Activated T-helper 2 cell treated with anti-CD3 and anti-CD28 coated beads, Interferon-gamma antibody, Interleukin-2, Interleukin-4, amounts not matched to agents 10 μg/mL and 5 μg/mL and 100 μg/mL, durations not matched to agents 14 hours and 24 hours and 36 hours (primary cell): Measurements from ENCODE around the gene COG3. TPM values are rescaled to one million over a fixed set of nuclear protein-coding genes. Genes with fewer than 3 reads are reported as not detected.

Experiments
- DNase-seq: peaks from one replicate; pipeline ENCODE4 v3.0.0; 2021; ENCODE audit warnings: low spot score
- H3K27ac Mint-ChIP-seq: one replicate; pipeline ENCODE4 v1.8.0; 2021; ENCODE audit warnings: mixed read lengths
- H3K27me3 Mint-ChIP-seq: one replicate; pipeline ENCODE4 v1.8.0; 2021; ENCODE audit warnings: low read depth, mixed read lengths
- H3K36me3 Mint-ChIP-seq: one replicate; pipeline ENCODE4 v1.8.0; 2021; ENCODE audit warnings: low read depth, mixed read lengths
- H3K4me1 Mint-ChIP-seq: one replicate; pipeline ENCODE4 v1.8.0; 2021; ENCODE audit warnings: low read depth, mixed read lengths
- H3K4me3 Mint-ChIP-seq: one replicate; pipeline ENCODE4 v1.8.0; 2021; ENCODE audit warnings: low read depth, mild to moderate bottlenecking, moderate library complexity, mixed read lengths
- H3K9me3 Mint-ChIP-seq: one replicate; pipeline ENCODE4 v1.8.0; 2021; ENCODE audit warnings: mixed read lengths
- intact Hi-C: fragments of 100-400 bp; cut with micrococcal nuclease; formaldehyde crosslinking; loops from one replicate; pipeline ENCODE4 v1.15.1; 2023
- total RNA-seq: library from RNA; stranded (reverse); gene quantifications from 2 replicates; pipeline ENCODE4 v1.2.3, GENCODE V29; 2022

Gene COG3
- total RNA-seq, 1 donor from 2014 or later, result 21.3 TPM

GRCh38 chr13:45456196-45456972, 8.4 kb upstream of the COG3 start:
- H3K36me3 Mint-ChIP-seq, result no peaks in the 10 kb centered on the region
- H3K9me3 Mint-ChIP-seq, result peaks cover 45% of the 10 kb centered on the region
- H3K27ac Mint-ChIP-seq, result no peak overlapping the region
- no peak overlapping the region for H3K4me3 Mint-ChIP-seq
- H3K4me1 Mint-ChIP-seq, result no peaks in the 10 kb centered on the region
- peaks cover under 1% of the 10 kb centered on the region for H3K27me3 Mint-ChIP-seq
- intact Hi-C loops, result no loop called here
- DNase-seq, result no peak

- Mint-ChIP-seq H3K4me1 (peaks cover 28% of the 10 kb centered on the region), H3K9me3 (peaks cover 8% of the 10 kb centered on the region), H3K4me3 (peak overlapping the region; percentile 91), H3K36me3 (peaks cover 21% of the 10 kb centered on the region), H3K27me3 (peaks cover 3% of the 10 kb centered on the region), H3K27ac (peak overlapping the region; percentile 83)
- intact Hi-C loops, result loop anchor here (1.0 to 10.0 kb wide), 5 partner anchors 46 to 549 kb away; partner anchors contain the start of genes SLC25A30 and TPT1
- no peak for DNase-seq
These were observed 525 bp upstream of the COG3 start for GRCh38 chr13:45464141-45464686.

DNA sequence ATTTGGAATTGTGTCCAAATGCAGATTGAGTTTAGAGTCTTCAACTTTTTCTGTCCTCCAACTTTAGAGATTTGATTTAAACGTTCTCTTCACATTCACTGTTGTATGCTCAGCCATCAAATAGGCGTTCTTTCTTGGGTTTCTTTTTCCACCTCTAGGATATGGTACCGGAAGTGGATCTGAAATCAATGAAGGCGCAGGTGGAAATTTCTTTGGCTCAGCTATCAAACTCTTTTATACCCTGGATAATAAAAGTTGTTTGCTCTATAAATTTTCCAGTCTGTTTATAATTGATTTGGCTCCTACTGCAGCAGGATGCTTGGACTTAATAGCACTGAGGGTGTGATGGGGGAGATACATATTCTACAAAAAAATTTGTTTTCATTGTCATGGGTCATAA, 1.6 kb downstream of the COG3 start:
- Mint-ChIP-seq H3K36me3 (peaks cover 33% of the 10 kb centered on the region), H3K9me3 (no peaks in the 10 kb centered on the region), H3K4me1 (peaks cover 32% of the 10 kb centered on the region), H3K27me3 (peaks cover 3% of the 10 kb centered on the region), H3K27ac (no peak overlapping the region), H3K4me3 (peak overlapping the region; percentile 91)
- intact Hi-C loops, result loop anchor here (10.0 kb wide), 1 partner anchor 552 kb away; no protein-coding TSS in a partner anchor
- no peak for DNase-seq

GRCh38 chr13:45468635-45469034, 3.9 kb downstream of the COG3 start:
- H3K4me3 Mint-ChIP-seq, result no peak overlapping the region
- intact Hi-C loops, result loop anchor here (10.0 kb wide), 1 partner anchor 554 kb away; no protein-coding TSS in a partner anchor
- H3K27ac Mint-ChIP-seq, result no peak overlapping the region

GRCh38 chr13:45472171-45472705, 7.5 kb downstream of the COG3 start:
- Mint-ChIP-seq H3K4me3 (no peak overlapping the region), H3K4me1 (peaks cover 36% of the 10 kb centered on the region), H3K36me3 (peaks cover 37% of the 10 kb centered on the region), H3K9me3 (peaks cover 5% of the 10 kb centered on the region), H3K27ac (no peak overlapping the region), H3K27me3 (no peaks in the 10 kb centered on the region)
- no peak for DNase-seq
- intact Hi-C loops, result no loop called here

More at GRCh38 chr13:45468635-45469034, 3.9 kb downstream of the COG3 start:
- no peak for DNase-seq
- Mint-ChIP-seq H3K4me1 (peaks cover 44% of the 10 kb centered on the region), H3K9me3 (peaks cover 5% of the 10 kb centered on the region), H3K36me3 (peaks cover 44% of the 10 kb centered on the region), H3K27me3 (no peaks in the 10 kb centered on the region)

- peaks cover 5% of the 10 kb centered on the region for H3K9me3 Mint-ChIP-seq
- H3K4me1 Mint-ChIP-seq, result peaks cover 32% of the 10 kb centered on the region
- intact Hi-C loops, result no loop called here
- H3K27ac Mint-ChIP-seq, result no peak overlapping the region
- H3K4me3 Mint-ChIP-seq, result no peak overlapping the region
- no peak for DNase-seq
- H3K36me3 Mint-ChIP-seq, result peaks cover 40% of the 10 kb centered on the region
- H3K27me3 Mint-ChIP-seq, result no peaks in the 10 kb centered on the region
These were observed 8.9 kb downstream of the COG3 start for GRCh38 chr13:45473627-45474026.

GRCh38 chr13:45474584-45475454, 10.1 kb downstream of the COG3 start:
- H3K36me3 Mint-ChIP-seq, result peaks cover 46% of the 10 kb centered on the region
- peaks cover 5% of the 10 kb centered on the region for H3K9me3 Mint-ChIP-seq
- no peaks in the 10 kb centered on the region for H3K27me3 Mint-ChIP-seq
- no peak for DNase-seq
- H3K27ac Mint-ChIP-seq, result peak overlapping the region; percentile 65
- H3K4me3 Mint-ChIP-seq, result no peak overlapping the region
- peaks cover 29% of the 10 kb centered on the region for H3K4me1 Mint-ChIP-seq
- intact Hi-C loops, result no loop called here

DNA sequence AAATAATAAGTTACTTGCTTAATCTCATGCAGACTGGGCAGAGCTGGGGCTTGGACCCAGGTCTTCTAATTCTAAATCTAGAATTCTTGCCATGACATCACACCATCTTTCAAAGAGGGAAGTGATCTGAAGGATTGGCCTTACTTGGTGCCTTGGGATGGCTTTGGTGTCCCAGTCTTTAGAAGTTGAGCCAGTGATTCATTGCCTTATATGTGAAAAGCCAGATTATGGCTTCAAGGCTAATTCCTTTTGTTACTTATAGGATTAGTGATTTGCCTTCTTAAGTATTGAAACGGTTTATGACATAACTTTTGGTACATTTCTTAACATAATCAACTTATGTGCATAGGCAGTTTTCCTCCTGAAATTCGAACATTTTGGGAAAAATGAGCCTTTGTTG, 14.9 kb downstream of the COG3 start:
- intact Hi-C loops, result no loop called here
- Mint-ChIP-seq H3K4me1 (peaks cover 9% of the 10 kb centered on the region), H3K4me3 (no peak overlapping the region), H3K36me3 (peaks cover 61% of the 10 kb centered on the region), H3K9me3 (no peaks in the 10 kb centered on the region), H3K27ac (no peak overlapping the region), H3K27me3 (no peaks in the 10 kb centered on the region)
- DNase-seq, result no peak

- Mint-ChIP-seq H3K4me3 (no peak overlapping the region), H3K9me3 (no peaks in the 10 kb centered on the region), H3K27me3 (no peaks in the 10 kb centered on the region), H3K4me1 (peaks cover 3% of the 10 kb centered on the region), H3K36me3 (peaks cover 60% of the 10 kb centered on the region), H3K27ac (no peak overlapping the region)
- no peak for DNase-seq
- intact Hi-C loops, result no loop called here
These were observed 16.9 kb downstream of the COG3 start for GRCh38 chr13:45481688-45482087.

GRCh38 chr13:45482571-45483173, 17.9 kb downstream of the COG3 start:
- Mint-ChIP-seq H3K36me3 (peaks cover 64% of the 10 kb centered on the region), H3K4me1 (peaks cover 3% of the 10 kb centered on the region), H3K4me3 (no peak overlapping the region), H3K27ac (no peak overlapping the region), H3K27me3 (no peaks in the 10 kb centered on the region), H3K9me3 (no peaks in the 10 kb centered on the region)
- DNase-seq, result no peak
- intact Hi-C loops, result no loop called here

DNA sequence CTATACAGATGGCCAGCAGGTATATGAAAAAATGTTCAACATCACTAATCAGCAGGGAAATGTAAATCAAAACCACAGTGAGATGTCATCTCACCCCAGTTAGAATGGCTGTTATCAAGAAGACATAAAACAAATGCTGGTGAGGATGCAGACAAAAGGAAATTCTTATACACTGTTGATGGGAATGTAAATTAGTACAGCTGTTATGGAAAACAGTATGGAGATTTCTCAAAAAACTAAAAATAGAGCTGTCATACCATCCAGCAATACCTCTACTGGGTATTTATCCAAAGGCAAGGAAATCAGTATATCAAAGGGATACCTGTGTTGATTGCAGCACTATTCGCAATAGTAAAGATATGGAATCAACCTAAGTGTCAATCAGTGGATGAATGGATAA, 22.9 kb downstream of the COG3 start:
- no peaks in the 10 kb centered on the region for H3K27me3 Mint-ChIP-seq
- H3K27ac Mint-ChIP-seq, result no peak overlapping the region
- no peak overlapping the region for H3K4me3 Mint-ChIP-seq
- peaks cover 58% of the 10 kb centered on the region for H3K36me3 Mint-ChIP-seq
- peaks cover 3% of the 10 kb centered on the region for H3K4me1 Mint-ChIP-seq
- intact Hi-C loops, result no loop called here
- DNase-seq, result no peak
- H3K9me3 Mint-ChIP-seq, result no peaks in the 10 kb centered on the region

GRCh38 chr13:45490068-45490467, 25.3 kb downstream of the COG3 start:
- peaks cover 44% of the 10 kb centered on the region for H3K36me3 Mint-ChIP-seq
- no peak overlapping the region for H3K4me3 Mint-ChIP-seq
- H3K27ac Mint-ChIP-seq, result no peak overlapping the region
- no peaks in the 10 kb centered on the region for H3K9me3 Mint-ChIP-seq
- intact Hi-C loops, result no loop called here
- DNase-seq, result no peak
- H3K27me3 Mint-ChIP-seq, result no peaks in the 10 kb centered on the region
- H3K4me1 Mint-ChIP-seq, result peaks cover 1% of the 10 kb centered on the region
